HEK293 (cell line): ENCODE measurements around the gene ESRRA.

Source experiments
- CTCF ChIA-PET: fragments of 350-600 bp; formaldehyde crosslinking; extraction: SDS; loops from one replicate; lab custom pipeline; 2021; ENCODE audit warnings: antibody characterized with exemption; lab: Yijun Ruan, JAX
- POLR2A ChIA-PET: fragments of 300-600 bp; formaldehyde crosslinking; extraction: SDS; loops from one replicate; lab custom pipeline; 2020; ENCODE audit warnings: antibody characterized with exemption, inconsistent platforms; lab: Yijun Ruan, JAX
- H3K27ac ChIP-seq: fragments of 200-500 bp; sonication (Bioruptor generic); 2 replicates; pipeline ENCODE4 v1.5.1; 2014; ENCODE audit warnings: low read depth, low read length, control low read depth, inconsistent platforms; ENCODE audit errors: extremely low read depth
- H3K36me3 ChIP-seq, 2 experiments: fragments of 200-500 bp in 1 of 2; sonication (Bioruptor generic) in 1 of 2; 1 replicate in 1 of 2; 2 replicates in 1 of 2; pipeline ENCODE4 v1.5.1; 2014 to 2017; ENCODE audit warnings: inconsistent platforms in 2 of 2, low read length in 2 of 2; ENCODE audit not compliant: control insufficient read depth in 2 of 2, insufficient read depth in 1 of 2
- H3K4me1 ChIP-seq: fragments of 200-500 bp; sonication (Bioruptor generic); 2 replicates; pipeline ENCODE4 v1.5.1; 2014; ENCODE audit warnings: mild to moderate bottlenecking, low read length, inconsistent platforms; ENCODE audit not compliant: control insufficient read depth, insufficient read depth
- H3K4me3 ChIP-seq: 2 replicates; pipeline ENCODE4 v1.5.1; 2011; ENCODE audit warnings: low read depth, mild to moderate bottlenecking, control low read depth, low read length, moderate library complexity
- H3K9me3 ChIP-seq: fragments of 200-500 bp; sonication (Bioruptor generic); 2 replicates; pipeline ENCODE4 v1.5.1; 2014; ENCODE audit warnings: low read depth, low read length, inconsistent platforms; ENCODE audit not compliant: control insufficient read depth, insufficient read depth
- GLIS1 ChIP-seq: fragments of 450-650 bp; formaldehyde crosslinking; IDR thresholded peaks from 2 replicates; pipeline ENCODE4 v1.5.1; 2016; ENCODE audit warnings: missing biosample characterization, missing genetic modification characterization
- HIC1 ChIP-seq: fragments of 450-650 bp; formaldehyde crosslinking; IDR thresholded peaks from 2 replicates; pipeline ENCODE4 v1.5.1; 2016; ENCODE audit warnings: missing biosample characterization, missing genetic modification characterization
- HOXC10 ChIP-seq: sonication (generic); formaldehyde crosslinking; IDR thresholded peaks from 2 replicates; pipeline ENCODE4 v1.8.1; 2023; ENCODE audit warnings: mild to moderate bottlenecking, missing genetic modification reagents
- WT1 ChIP-seq: fragments of 450-650 bp; formaldehyde crosslinking; IDR thresholded peaks from 2 replicates; pipeline ENCODE4 v1.5.1; 2016; ENCODE audit warnings: missing biosample characterization, missing genetic modification characterization
- YY1 ChIP-seq: fragments of 450-650 bp; formaldehyde crosslinking; IDR thresholded peaks from 2 replicates; pipeline ENCODE4 v1.5.1; 2018; ENCODE audit warnings: missing biosample characterization, missing genetic modification characterization
- ZBTB49 ChIP-seq: fragments of 450-650 bp; formaldehyde crosslinking; IDR thresholded peaks from 2 replicates; pipeline ENCODE4 v1.5.1; 2016; ENCODE audit warnings: missing biosample characterization, missing genetic modification characterization, low read depth
- ZEB2 ChIP-seq: fragments of 450-650 bp; formaldehyde crosslinking; IDR thresholded peaks from 2 replicates; pipeline ENCODE4 v1.5.1; 2016; ENCODE audit warnings: missing biosample characterization, missing genetic modification characterization
- ZNF138 ChIP-seq: fragments of 450-650 bp; formaldehyde crosslinking; IDR thresholded peaks from 2 replicates; pipeline ENCODE4 v1.5.1; 2016; ENCODE audit warnings: missing biosample characterization, missing genetic modification characterization, borderline replicate concordance
- ZNF146 ChIP-seq: fragments of 450-650 bp; formaldehyde crosslinking; IDR thresholded peaks from 2 replicates; pipeline ENCODE4 v1.5.1; 2016; ENCODE audit warnings: missing biosample characterization, missing genetic modification characterization
- ZNF157 ChIP-seq: fragments of 450-650 bp; formaldehyde crosslinking; IDR thresholded peaks from 2 replicates; pipeline ENCODE4 v1.5.1; 2016; ENCODE audit warnings: missing biosample characterization, missing genetic modification characterization
- ZNF18 ChIP-seq: fragments of 450-650 bp; formaldehyde crosslinking; IDR thresholded peaks from 2 replicates; pipeline ENCODE4 v1.5.1; 2016; ENCODE audit warnings: missing biosample characterization, missing genetic modification characterization
- ZNF239 ChIP-seq: fragments of 450-650 bp; formaldehyde crosslinking; IDR thresholded peaks from 2 replicates; pipeline ENCODE4 v1.5.1; 2016; ENCODE audit warnings: missing biosample characterization, missing genetic modification characterization
- ZNF266 ChIP-seq: fragments of 450-650 bp; formaldehyde crosslinking; IDR thresholded peaks from 2 replicates; pipeline ENCODE4 v1.5.1; 2016; ENCODE audit warnings: missing biosample characterization, missing genetic modification characterization, low read depth
- ZNF292 ChIP-seq: fragments of 450-650 bp; formaldehyde crosslinking; IDR thresholded peaks from 2 replicates; pipeline ENCODE4 v1.5.1; 2016; ENCODE audit warnings: low read depth, missing biosample characterization, missing genetic modification characterization, borderline replicate concordance
- ZNF350 ChIP-seq: fragments of 450-650 bp; formaldehyde crosslinking; IDR thresholded peaks from 2 replicates; pipeline ENCODE4 v1.5.0; 2017; ENCODE audit warnings: missing biosample characterization, mild to moderate bottlenecking, missing genetic modification characterization
- ZNF391 ChIP-seq: fragments of 450-650 bp; formaldehyde crosslinking; IDR thresholded peaks from 2 replicates; pipeline ENCODE4 v1.5.1; 2016; ENCODE audit warnings: low read depth, missing biosample characterization, missing genetic modification characterization, borderline replicate concordance
- ZNF416 ChIP-seq: fragments of 450-650 bp; formaldehyde crosslinking; IDR thresholded peaks from 2 replicates; pipeline ENCODE4 v1.5.1; 2016; ENCODE audit warnings: missing biosample characterization, missing genetic modification characterization
- ZNF433 ChIP-seq: fragments of 450-650 bp; formaldehyde crosslinking; IDR thresholded peaks from 2 replicates; pipeline ENCODE4 v1.5.1; 2016; ENCODE audit warnings: missing biosample characterization, missing genetic modification characterization, low read depth
- ZNF510 ChIP-seq: fragments of 450-650 bp; formaldehyde crosslinking; IDR thresholded peaks from 2 replicates; pipeline ENCODE4 v1.5.1; 2018; ENCODE audit warnings: mild to moderate bottlenecking, missing genetic modification characterization, missing biosample characterization; ENCODE audit not compliant: insufficient replicate concordance
- ZNF549 ChIP-seq: fragments of 450-650 bp; IDR thresholded peaks from 2 replicates; pipeline ENCODE4 v1.5.1; 2018; ENCODE audit warnings: missing biosample characterization, missing genetic modification characterization, mild to moderate bottlenecking, inconsistent platforms, moderate library complexity
- ZNF629 ChIP-seq: fragments of 450-650 bp; formaldehyde crosslinking; IDR thresholded peaks from 2 replicates; pipeline ENCODE4 v1.5.1; 2017; ENCODE audit warnings: missing biosample characterization, missing genetic modification characterization
- ZNF692 ChIP-seq: fragments of 450-650 bp; formaldehyde crosslinking; IDR thresholded peaks from 2 replicates; pipeline ENCODE4 v1.5.1; 2016; ENCODE audit warnings: missing biosample characterization, missing genetic modification characterization
- ZNF701 ChIP-seq: fragments of 450-650 bp; formaldehyde crosslinking; IDR thresholded peaks from 2 replicates; pipeline ENCODE4 v1.5.1; 2016; ENCODE audit warnings: missing biosample characterization, missing genetic modification characterization
- ZNF76 ChIP-seq: fragments of 450-650 bp; formaldehyde crosslinking; IDR thresholded peaks from 2 replicates; pipeline ENCODE4; 2016; ENCODE audit warnings: low read depth, missing biosample characterization, missing genetic modification characterization, borderline replicate concordance
- ZNF792 ChIP-seq: fragments of 450-650 bp; formaldehyde crosslinking; IDR thresholded peaks from 2 replicates; pipeline ENCODE4 v1.5.1; 2016; ENCODE audit warnings: missing biosample characterization, missing genetic modification characterization
- ZNF830 ChIP-seq: fragments of 450-650 bp; IDR thresholded peaks from 2 replicates; pipeline ENCODE4 v1.5.0; 2018; ENCODE audit warnings: missing biosample characterization, missing genetic modification characterization, low read depth, mild to moderate bottlenecking, moderate library complexity
- ZXDB ChIP-seq: fragments of 450-650 bp; formaldehyde crosslinking; IDR thresholded peaks from 2 replicates; pipeline ENCODE4 v1.5.1; 2016; ENCODE audit warnings: missing biosample characterization, missing genetic modification characterization

Gene ESRRA

DNA sequence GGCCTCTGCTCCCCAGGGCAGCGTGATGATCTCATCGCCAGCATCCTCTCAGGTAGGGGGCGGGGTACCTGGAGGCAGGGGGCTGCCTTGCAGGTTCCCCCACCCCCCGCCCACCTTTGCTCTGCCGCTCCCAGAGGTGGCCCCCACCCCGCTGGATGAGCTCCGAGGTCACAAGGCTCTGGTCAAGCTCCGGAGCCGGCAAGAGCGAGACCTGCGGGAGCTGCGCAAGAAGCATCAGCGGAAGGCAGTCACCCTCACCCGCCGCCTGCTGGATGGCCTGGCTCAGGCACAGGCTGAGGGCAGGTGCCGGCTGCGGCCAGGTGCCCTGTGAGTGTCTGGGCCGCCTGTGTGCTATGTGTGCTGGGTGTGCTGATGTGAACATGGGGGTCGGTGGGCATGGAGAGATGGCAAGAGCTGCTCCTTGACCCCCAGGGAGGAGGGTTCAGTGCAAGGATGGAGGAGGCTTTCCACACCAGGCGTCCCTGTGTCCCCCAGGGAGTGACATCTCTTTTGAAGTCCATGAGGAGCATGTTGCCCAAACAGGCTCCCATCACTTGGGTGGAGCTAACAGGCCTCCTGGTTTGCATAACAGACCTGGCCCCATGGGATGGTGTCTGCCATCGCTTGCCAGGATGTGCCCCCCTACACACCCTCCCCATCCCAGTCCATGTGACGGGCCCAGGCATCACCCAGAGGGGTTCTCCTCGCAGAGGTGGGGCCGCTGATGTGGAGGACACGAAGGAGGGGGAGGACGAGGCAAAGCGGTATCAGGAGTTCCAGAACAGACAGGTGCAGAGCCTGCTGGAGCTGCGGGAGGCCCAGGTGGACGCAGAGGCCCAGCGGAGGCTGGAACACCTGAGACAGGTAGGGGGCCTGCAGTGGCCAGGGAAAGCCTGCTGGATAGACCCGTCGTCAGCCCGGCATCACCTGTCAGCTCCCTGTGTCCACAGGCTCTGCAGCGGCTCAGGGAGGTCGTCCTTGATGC is 39.9 kb upstream of the ESRRA start:
- no peak for TF ChIP-seq ZNF433 (tag by site-specific recombination)
- TF ChIP-seq ZNF830: no peak
- no peak for TF ChIP-seq ZNF549 (tag by site-specific recombination)
- TF ChIP-seq GLIS1 (tag by site-specific recombination): peak; percentile 34
- TF ChIP-seq ZBTB49 (tag by site-specific recombination): no peak
- no peak for TF ChIP-seq ZNF292 (tag by site-specific recombination)
- no peak for TF ChIP-seq ZNF18 (tag by site-specific recombination)
- TF ChIP-seq ZNF350 (tag by site-specific recombination): no peak
- TF ChIP-seq ZNF138: no peak
- TF ChIP-seq ZNF629 (tag by site-specific recombination): no peak
- 0 out of 2 replicates have a peak, but pooled peaks have one; percentile 28 for TF ChIP-seq HIC1 (tag by site-specific recombination)
- no peak for TF ChIP-seq ZNF510 (tag by site-specific recombination)
- no peak for TF ChIP-seq ZNF792 (tag by site-specific recombination)
- CTCF ChIA-PET: interaction anchor here (0.6 to 1.6 kb wide), 3 partner anchors 14 to 39 kb away, joined by 3 to 11 read pairs (median 5); partner anchors contain the start of gene PLCB3
- Histone ChIP-seq H3K4me1 (peaks cover 2% of the 10 kb centered on the region; the same call in 1 of the 2 replicates), H3K36me3 (peaks cover 0 to 57% of the 10 kb centered on the region in 2 experiments; a peak in 1 of 3 replicates), H3K4me3 (no peak overlapping the region), H3K9me3 (no peaks in the 10 kb centered on the region), H3K27ac (no peak overlapping the region)
- POLR2A ChIA-PET: interaction anchor here (0.6 to 7.0 kb wide), 3 partner anchors 12 to 15 kb away, joined by 3 to 52 read pairs (median 3); partner anchors contain the start of gene PLCB3

- CTCF ChIA-PET: interaction anchor here (6.8 kb wide), 1 partner anchor 36 kb away, joined by 81 read pairs; the partner anchor contains the start of genes CATSPERZ and ESRRA
- POLR2A ChIA-PET: interaction anchor here (6.5 to 7.0 kb wide), 2 partner anchors 15 to 22 kb away, joined by 52 to 96 read pairs; partner anchors contain the start of genes FKBP2, PLCB3 and PPP1R14B
- peaks cover 0 to 52% of the 10 kb centered on the region in 2 experiments; a peak in 1 of 3 replicates for H3K36me3 ChIP-seq
- H3K4me3 ChIP-seq: no peak overlapping the region
- TF ChIP-seq ZEB2 (tag by site-specific recombination) (no peak), ZNF157 (no peak), ZNF701 (tag by site-specific recombination) (no peak), ZNF239 (no peak), YY1 (no peak), ZNF146 (no peak), ZNF692 (no peak), ZNF416 (tag by site-specific recombination) (no peak), ZNF391 (tag by site-specific recombination) (no peak), ZNF76 (no peak), WT1 (tag by site-specific recombination) (no peak), HOXC10 (CRISPR knock-in tag) (no peak), ZXDB (tag by site-specific recombination) (no peak), ZNF266 (tag by site-specific recombination) (no peak)
- no peaks in the 10 kb centered on the region for H3K9me3 ChIP-seq
- no peak overlapping the region for H3K27ac ChIP-seq
- H3K4me1 ChIP-seq: peaks cover 2% of the 10 kb centered on the region; the same call in 1 of the 2 replicates
Observed at GRCh38 chr11:64266339-64266738, 39.0 kb upstream of the ESRRA start.
